Measurements from ENCODE around the gene TEC.

DNA sequence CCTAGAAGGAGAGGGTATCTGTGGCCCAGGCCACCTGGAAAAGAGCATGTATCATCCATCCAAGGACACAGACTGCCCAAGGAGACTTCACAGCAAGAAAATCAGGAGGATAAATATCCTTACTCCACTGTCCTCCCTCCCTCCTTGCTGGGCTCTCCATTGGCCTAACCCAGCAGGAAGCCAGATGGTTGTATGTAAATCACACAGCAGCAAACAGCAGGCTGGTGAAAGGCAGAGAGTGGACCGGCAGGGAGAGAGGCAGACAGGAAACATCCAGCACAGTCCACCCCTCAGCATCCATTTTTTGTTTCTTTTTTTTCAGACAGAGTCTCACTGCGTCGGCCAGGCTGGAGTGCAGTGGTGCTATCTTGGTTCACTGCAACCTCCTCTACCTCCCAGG, 153.1 kb downstream of the TEC start:
- TF ChIP-seq, protein P1, sequence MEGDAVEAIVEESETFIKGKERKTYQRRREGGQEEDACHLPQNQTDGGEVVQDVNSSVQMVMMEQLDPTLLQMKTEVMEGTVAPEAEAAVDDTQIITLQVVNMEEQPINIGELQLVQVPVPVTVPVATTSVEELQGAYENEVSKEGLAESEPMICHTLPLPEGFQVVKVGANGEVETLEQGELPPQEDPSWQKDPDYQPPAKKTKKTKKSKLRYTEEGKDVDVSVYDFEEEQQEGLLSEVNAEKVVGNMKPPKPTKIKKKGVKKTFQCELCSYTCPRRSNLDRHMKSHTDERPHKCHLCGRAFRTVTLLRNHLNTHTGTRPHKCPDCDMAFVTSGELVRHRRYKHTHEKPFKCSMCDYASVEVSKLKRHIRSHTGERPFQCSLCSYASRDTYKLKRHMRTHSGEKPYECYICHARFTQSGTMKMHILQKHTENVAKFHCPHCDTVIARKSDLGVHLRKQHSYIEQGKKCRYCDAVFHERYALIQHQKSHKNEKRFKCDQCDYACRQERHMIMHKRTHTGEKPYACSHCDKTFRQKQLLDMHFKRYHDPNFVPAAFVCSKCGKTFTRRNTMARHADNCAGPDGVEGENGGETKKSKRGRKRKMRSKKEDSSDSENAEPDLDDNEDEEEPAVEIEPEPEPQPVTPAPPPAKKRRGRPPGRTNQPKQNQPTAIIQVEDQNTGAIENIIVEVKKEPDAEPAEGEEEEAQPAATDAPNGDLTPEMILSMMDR (IDR thresholded peaks at IDR 0.05): no peak
- TF ChIP-seq POLR2A (IDR thresholded peaks at IDR 0.05): no peak

Measured in testis (tissue), 2 donors.